ENCODE data around the gene FAM124A. TPM values are rescaled to one million over a fixed set of nuclear protein-coding genes. Genes with fewer than 3 reads are reported as not detected.

The FAM124A gene
- total RNA-seq, 1 donor: 3.3 TPM

DNA sequence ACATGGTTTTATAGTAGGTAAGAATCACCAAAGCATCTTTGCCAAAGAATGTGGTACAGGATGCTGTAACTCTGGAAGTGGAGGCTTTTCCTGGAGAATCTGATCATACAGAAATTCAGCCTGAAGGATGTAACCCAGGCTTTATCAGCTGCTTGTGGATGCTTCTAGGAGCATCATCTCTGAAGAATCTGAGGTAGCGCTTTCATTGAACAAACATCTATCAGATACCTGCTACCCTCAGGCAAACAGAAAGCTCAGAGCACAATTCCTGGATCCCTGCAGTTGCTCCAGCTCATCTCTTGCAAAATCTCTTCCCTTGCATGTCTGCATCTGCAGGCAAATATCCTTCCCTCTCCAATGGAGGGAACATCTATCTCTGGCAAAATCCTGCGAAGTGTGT lies 9.3 kb downstream of the FAM124A start:
- no peak overlapping the region for H3K4me3 ChIP-seq (ENCODE audit: low read depth, low read length)
- TF ChIP-seq, protein P1, sequence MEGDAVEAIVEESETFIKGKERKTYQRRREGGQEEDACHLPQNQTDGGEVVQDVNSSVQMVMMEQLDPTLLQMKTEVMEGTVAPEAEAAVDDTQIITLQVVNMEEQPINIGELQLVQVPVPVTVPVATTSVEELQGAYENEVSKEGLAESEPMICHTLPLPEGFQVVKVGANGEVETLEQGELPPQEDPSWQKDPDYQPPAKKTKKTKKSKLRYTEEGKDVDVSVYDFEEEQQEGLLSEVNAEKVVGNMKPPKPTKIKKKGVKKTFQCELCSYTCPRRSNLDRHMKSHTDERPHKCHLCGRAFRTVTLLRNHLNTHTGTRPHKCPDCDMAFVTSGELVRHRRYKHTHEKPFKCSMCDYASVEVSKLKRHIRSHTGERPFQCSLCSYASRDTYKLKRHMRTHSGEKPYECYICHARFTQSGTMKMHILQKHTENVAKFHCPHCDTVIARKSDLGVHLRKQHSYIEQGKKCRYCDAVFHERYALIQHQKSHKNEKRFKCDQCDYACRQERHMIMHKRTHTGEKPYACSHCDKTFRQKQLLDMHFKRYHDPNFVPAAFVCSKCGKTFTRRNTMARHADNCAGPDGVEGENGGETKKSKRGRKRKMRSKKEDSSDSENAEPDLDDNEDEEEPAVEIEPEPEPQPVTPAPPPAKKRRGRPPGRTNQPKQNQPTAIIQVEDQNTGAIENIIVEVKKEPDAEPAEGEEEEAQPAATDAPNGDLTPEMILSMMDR (IDR thresholded peaks at IDR 0.05; ENCODE audit: insufficient read depth, low read length): no peak
- DNase-seq (ENCODE audit: low read depth): no peak

- TF ChIP-seq, protein P1 (IDR thresholded peaks at IDR 0.05; ENCODE audit: insufficient read depth, low read length): no peak
- H3K4me3 ChIP-seq (ENCODE audit: low read depth, low read length): no peak overlapping the region
- no peak for DNase-seq (ENCODE audit: low read depth)
Measured at GRCh38 chr13:51232328-51232727, 10.1 kb downstream of the FAM124A start.

DNA sequence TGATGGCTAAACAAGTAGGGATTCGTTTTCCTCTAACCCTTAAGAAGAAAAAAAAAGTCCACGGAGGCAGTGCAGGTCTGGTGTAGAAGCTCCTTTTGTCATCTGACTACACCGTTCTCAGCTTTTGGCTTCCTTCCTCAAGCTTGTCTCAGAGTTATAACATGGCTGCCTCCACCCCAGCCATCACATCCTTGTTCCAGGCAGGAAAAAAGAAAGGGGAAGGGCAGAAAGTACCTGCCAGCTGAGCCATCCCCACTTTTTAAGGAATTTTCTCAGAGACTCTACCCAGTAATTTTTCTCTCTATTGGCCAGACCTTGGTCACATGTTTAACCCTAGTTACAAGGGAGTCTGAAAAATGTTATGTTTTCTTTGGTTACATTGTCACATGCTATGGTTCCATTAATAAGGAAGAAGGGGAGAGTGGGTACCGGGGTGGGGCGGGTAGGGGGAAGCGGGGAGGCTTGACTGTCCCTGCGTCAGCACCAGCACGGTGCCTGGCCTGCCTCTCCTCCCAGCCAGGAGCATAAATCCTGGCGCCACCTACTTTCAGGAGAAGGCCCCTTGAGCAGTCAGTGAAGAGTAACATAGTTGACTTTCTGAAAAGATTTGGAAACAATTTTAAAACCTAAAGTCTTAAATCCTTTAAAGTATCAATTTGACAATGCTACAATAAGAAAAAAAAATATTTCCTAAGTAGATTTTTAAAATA lies 11.1 kb downstream of the FAM124A start:
- H3K4me3 ChIP-seq (ENCODE audit: low read depth, low read length): no peak overlapping the region
- TF ChIP-seq, protein P1 (IDR thresholded peaks at IDR 0.05; ENCODE audit: insufficient read depth, low read length): no peak

DNA sequence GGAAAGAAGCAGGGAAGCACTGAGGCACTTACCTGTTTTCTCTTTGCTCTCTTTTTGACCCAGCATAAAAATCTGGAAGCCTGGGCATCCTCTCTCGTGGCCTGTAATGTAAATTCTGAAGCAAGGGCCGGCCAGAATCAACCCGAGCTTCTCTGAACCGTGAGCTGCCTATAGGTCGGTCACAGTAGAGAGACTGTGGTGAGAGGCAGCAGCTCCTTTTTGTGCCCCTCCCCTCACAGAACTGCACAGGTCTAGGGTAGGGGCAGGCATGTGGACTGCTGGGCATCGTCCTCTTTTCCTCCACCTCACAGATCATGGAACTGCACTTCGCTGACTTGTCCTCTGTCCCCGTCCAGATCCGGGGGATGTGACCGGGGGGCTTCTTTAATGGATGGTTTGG lies 12.5 kb downstream of the FAM124A start:
- no peak overlapping the region for H3K4me3 ChIP-seq (ENCODE audit: low read depth, low read length)
- TF ChIP-seq, protein P1 (IDR thresholded peaks at IDR 0.05; ENCODE audit: insufficient read depth, low read length): no peak
- DNase-seq (ENCODE audit: low read depth): no peak

More for the DNA sequence above, 11.1 kb downstream of the FAM124A start:
- no peak for DNase-seq (ENCODE audit: low read depth)

GRCh38 chr13:51235186-51235585 lies 13.0 kb downstream of the FAM124A start:
- TF ChIP-seq, protein P1 (IDR thresholded peaks at IDR 0.05; ENCODE audit: insufficient read depth, low read length): no peak
- no peak overlapping the region for H3K4me3 ChIP-seq (ENCODE audit: low read depth, low read length)
- DNase-seq (ENCODE audit: low read depth): no peak

GRCh38 chr13:51235756-51236490 lies 13.7 kb downstream of the FAM124A start:
- TF ChIP-seq, protein P1 (IDR thresholded peaks at IDR 0.05; ENCODE audit: insufficient read depth, low read length): no peak
- no peak for DNase-seq (ENCODE audit: low read depth)
- no peak overlapping the region for H3K4me3 ChIP-seq (ENCODE audit: low read depth, low read length)
